NCI-H82 treated with DMSO at 0.1 percent for 48 hours (cell line): ENCODE data around the gene CD53.

Experiments used
- DNase-seq: peaks from one replicate; lab custom pipeline; 2025; ENCODE audit not compliant: unreplicated experiment; lab: John Stamatoyannopoulos, UW

CD53 gene

GRCh38 chr1:110875216-110875731 lies 2.3 kb downstream of the CD53 start:
- DNase-seq = no peak

- DNase-seq = no peak
Observed at GRCh38 chr1:110876748-110877341, 3.9 kb downstream of the CD53 start.

- no peak for DNase-seq
Observed at GRCh38 chr1:110877364-110877763, 4.4 kb downstream of the CD53 start.

GRCh38 chr1:110877776-110878175 lies 4.8 kb downstream of the CD53 start:
- DNase-seq = no peak

GRCh38 chr1:110878591-110878990 lies 5.6 kb downstream of the CD53 start:
- DNase-seq = no peak

- no peak for DNase-seq
Observed at GRCh38 chr1:110878993-110879392, 6.0 kb downstream of the CD53 start.

GRCh38 chr1:110879758-110880606 lies 7.0 kb downstream of the CD53 start:
- DNase-seq = no peak

GRCh38 chr1:110880708-110881374 lies 7.9 kb downstream of the CD53 start:
- DNase-seq = peak; percentile 13

- DNase-seq = no peak
Observed at GRCh38 chr1:110888049-110888448, 15.1 kb downstream of the CD53 start.

- no peak for DNase-seq
Observed at GRCh38 chr1:110888641-110889040, 15.7 kb downstream of the CD53 start.

- DNase-seq = no peak
Observed at GRCh38 chr1:110890474-110891196, 17.7 kb downstream of the CD53 start.

- DNase-seq = no peak
Observed at GRCh38 chr1:110893908-110894490, 21.1 kb downstream of the CD53 start.

- no peak for DNase-seq
Observed at GRCh38 chr1:110896090-110896489, 23.1 kb downstream of the CD53 start.

- no peak for DNase-seq
Observed at GRCh38 chr1:110897681-110898080, 24.7 kb downstream of the CD53 start.

- DNase-seq = no peak
Observed at GRCh38 chr1:110898734-110899457, 25.9 kb downstream of the CD53 start.

- no peak for DNase-seq
Observed at GRCh38 chr1:110899458-110899843, 26.5 kb downstream of the CD53 start.

GRCh38 chr1:110902820-110903463 lies 30.0 kb downstream of the CD53 start:
- no peak for DNase-seq

- no peak for DNase-seq
Observed at GRCh38 chr1:110903853-110904500, 31.0 kb downstream of the CD53 start.

GRCh38 chr1:110912784-110913183 lies 39.8 kb downstream of the CD53 start:
- DNase-seq = no peak
